Karpas-422 (cell line): Measurements from ENCODE around the gene PITX3. TPM values are rescaled to one million over a fixed set of nuclear protein-coding genes. Genes with fewer than 3 reads are reported as not detected.

Experiments
- DNase-seq: peaks from one replicate; pipeline ENCODE4 v3.0.0-alpha.2; 2015
- H2AFZ ChIP-seq: fragments of 200-600 bp; sonication (generic); 2 replicates; pipeline ENCODE4 v1.6.1; 2014; ENCODE audit warnings: antibody characterized with exemption, low read length, mixed read lengths
- H3K27ac ChIP-seq: fragments of 200-600 bp; sonication (generic); 2 replicates; pipeline ENCODE4 v1.5.1; 2014; ENCODE audit warnings: mild to moderate bottlenecking, low read length, moderate library complexity
- H3K27me3 ChIP-seq: fragments of 200-600 bp; sonication (generic); 2 replicates; pipeline ENCODE4 v1.6.1; 2014; ENCODE audit warnings: low read length, mixed read lengths
- H3K36me3 ChIP-seq: fragments of 200-600 bp; sonication (generic); 2 replicates; pipeline ENCODE4 v1.6.1; 2014; ENCODE audit warnings: low read length, mixed read lengths; ENCODE audit not compliant: insufficient read depth
- H3K4me1 ChIP-seq: fragments of 200-600 bp; sonication (generic); 2 replicates; pipeline ENCODE4 v1.6.1; 2014; ENCODE audit warnings: mild to moderate bottlenecking, low read length, mixed read lengths
- H3K4me2 ChIP-seq: fragments of 200-600 bp; sonication (generic); 2 replicates; pipeline ENCODE4 v1.6.1; 2014; ENCODE audit warnings: low read length, low read depth, mild to moderate bottlenecking; ENCODE audit not compliant: poor library complexity, severe bottlenecking
- H3K4me3 ChIP-seq: fragments of 200-600 bp; sonication (generic); 2 replicates; pipeline ENCODE4 v1.5.1; 2014; ENCODE audit warnings: mild to moderate bottlenecking, antibody characterized with exemption, low read length, mixed read lengths
- H3K79me2 ChIP-seq: fragments of 200-600 bp; sonication (generic); 2 replicates; pipeline ENCODE4 v1.6.1; 2014; ENCODE audit warnings: mild to moderate bottlenecking, low read length, mixed read lengths
- H3K9ac ChIP-seq: fragments of 200-600 bp; sonication (generic); 2 replicates; pipeline ENCODE4 v1.6.0; 2014; ENCODE audit warnings: low read length
- H3K9me2 ChIP-seq: fragments of 200-600 bp; sonication (generic), shearing (Covaris generic); replicated peaks from 2 replicates; pipeline ENCODE4 v1.6.0; 2014; ENCODE audit warnings: mild to moderate bottlenecking, low read length, moderate library complexity; ENCODE audit not compliant: insufficient read depth
- H3K9me3 ChIP-seq: fragments of 300-700, 200-600 bp; sonication (generic); 2 replicates; pipeline ENCODE4 v1.6.1; 2014; ENCODE audit warnings: low read length, mixed read lengths
- H4K20me1 ChIP-seq: fragments of 200-600 bp; sonication (generic); 2 replicates; pipeline ENCODE4 v1.6.1; 2014; ENCODE audit warnings: mild to moderate bottlenecking, antibody characterized with exemption, low read length, low read depth; ENCODE audit not compliant: insufficient read depth
- total RNA-seq: library from RNA; depleted of rRNA; stranded (reverse); fragments of >200 nt; shearing (Covaris generic); gene quantifications from 2 replicates; pipeline ENCODE4 v1.2.3, GENCODE V29; 2014; ENCODE audit warnings: low replicate concordance; rRNA removed

Gene PITX3
- total RNA-seq = not detected in 2 replicates

DNA sequence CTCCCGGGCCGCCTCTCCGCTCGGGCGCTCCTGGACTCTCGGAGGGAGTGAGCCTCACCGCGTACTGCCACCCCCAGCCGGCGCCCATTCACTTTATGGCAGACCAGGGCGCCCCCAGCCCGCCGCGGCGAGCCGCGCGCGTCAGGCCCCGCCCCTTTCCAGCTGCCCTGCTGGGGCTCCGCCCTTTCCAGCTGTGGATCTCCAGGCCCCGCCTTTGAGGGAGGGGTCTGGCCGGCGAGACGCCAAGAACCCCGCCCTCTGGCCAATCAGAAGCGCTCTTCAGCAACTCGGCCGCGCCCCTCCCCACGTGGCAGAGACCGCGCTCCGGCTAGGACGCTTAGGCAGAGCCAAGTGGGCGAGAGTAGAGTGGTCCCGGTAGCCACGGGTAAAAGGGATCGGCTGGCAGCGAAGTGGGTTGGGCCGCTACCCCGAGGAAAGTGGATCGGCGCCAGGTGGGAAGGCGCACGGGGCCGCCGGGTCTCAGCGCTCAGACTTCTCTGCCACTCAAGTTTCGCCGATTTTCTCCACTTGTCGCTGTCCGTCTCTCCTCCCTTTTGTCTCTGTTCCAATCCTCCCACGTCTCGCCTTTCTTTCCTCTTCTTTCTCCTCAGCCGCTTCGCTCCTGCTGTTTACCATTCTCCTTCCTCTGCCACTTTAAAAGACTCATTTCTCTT lies at the start of gene PITX3:
Gene PITX3, minus strand, starts transcription at position 69 of the 674 bp plus-strand sequence. CDS start 9,432 bp downstream, outside the sequence.
- Histone ChIP-seq H3K9me3 (no peaks in the 10 kb centered on the region), H3K27ac (no peak within 1 kb of the TSS), H3K27me3 (no peaks in the 10 kb centered on the region), H3K4me3 (no peak within 1 kb of the TSS), H3K79me2 (peaks cover 11% of the 10 kb centered on the region), H3K4me1 (peaks cover 11% of the 10 kb centered on the region), H3K9me2 (no peaks in the 10 kb centered on the region), H3K36me3 (no peaks in the 10 kb centered on the region), H4K20me1 (peaks cover 3% of the 10 kb centered on the region; the same call in 1 of the 2 replicates), H2AFZ (no peak within 1 kb of the TSS), H3K9ac (no peak within 1 kb of the TSS), H3K4me2 (no peak within 1 kb of the TSS)
- no peak for DNase-seq

DNA sequence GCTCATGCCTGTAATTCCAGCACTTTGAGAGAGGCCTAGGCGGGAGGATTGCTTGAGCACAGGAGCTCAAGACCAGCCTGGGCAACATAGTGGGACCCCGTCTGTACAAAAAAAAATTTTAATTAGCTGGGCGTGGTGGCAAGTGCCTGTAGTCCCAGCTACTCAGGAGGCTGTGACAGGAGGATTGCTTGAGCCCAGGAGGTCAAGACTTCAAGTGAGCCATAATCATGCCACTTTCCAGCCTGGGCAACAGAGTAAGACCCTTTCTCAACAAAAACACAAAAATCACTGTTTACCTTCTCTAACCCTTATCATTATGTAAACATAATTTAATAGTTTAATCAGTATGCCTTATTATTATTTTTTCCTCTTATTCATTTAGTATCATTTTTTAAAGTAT lies 48.5 kb upstream of the PITX3 start:
- no peaks in the 10 kb centered on the region for H3K9me2 ChIP-seq
- no peaks in the 10 kb centered on the region for H4K20me1 ChIP-seq
- peaks cover 27% of the 10 kb centered on the region; the same call in 1 of the 2 replicates for H3K79me2 ChIP-seq
- H3K4me2 ChIP-seq = no peak overlapping the region
- no peaks in the 10 kb centered on the region for H3K9me3 ChIP-seq
- no peak overlapping the region for H3K9ac ChIP-seq
- H3K27ac ChIP-seq = no peak overlapping the region
- no peak overlapping the region for H3K4me3 ChIP-seq
- H2AFZ ChIP-seq = no peak overlapping the region
- H3K27me3 ChIP-seq = no peaks in the 10 kb centered on the region
- no peaks in the 10 kb centered on the region for H3K36me3 ChIP-seq
- DNase-seq = no peak
- no peaks in the 10 kb centered on the region for H3K4me1 ChIP-seq

DNA sequence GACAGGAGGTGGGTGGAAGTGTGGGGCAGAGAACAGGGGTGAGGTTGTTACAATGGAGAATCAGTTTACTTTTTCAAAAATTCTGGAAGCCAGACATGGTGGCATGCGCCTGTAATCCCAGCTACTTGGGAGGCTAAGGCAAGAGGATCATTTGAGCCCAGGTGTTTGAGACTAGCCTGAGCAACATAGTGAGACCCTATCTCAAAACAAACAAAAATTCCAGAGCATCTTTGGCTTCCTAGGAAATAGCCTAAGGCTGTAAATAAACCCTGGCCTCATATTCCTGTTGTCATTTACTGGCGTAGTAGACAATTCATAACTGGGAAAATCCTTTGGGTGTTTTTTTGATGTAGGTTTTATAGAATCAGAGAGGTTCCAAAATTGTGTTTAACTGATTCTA lies 48.0 kb upstream of the PITX3 start:
- Histone ChIP-seq H3K4me3 (no peak overlapping the region), H3K27me3 (no peaks in the 10 kb centered on the region), H2AFZ (no peak overlapping the region), H4K20me1 (no peaks in the 10 kb centered on the region), H3K9me3 (no peaks in the 10 kb centered on the region), H3K27ac (no peak overlapping the region), H3K9me2 (no peaks in the 10 kb centered on the region), H3K4me1 (no peaks in the 10 kb centered on the region), H3K9ac (no peak overlapping the region), H3K79me2 (peaks cover 27% of the 10 kb centered on the region), H3K4me2 (no peak overlapping the region), H3K36me3 (no peaks in the 10 kb centered on the region)
- no peak for DNase-seq

DNA sequence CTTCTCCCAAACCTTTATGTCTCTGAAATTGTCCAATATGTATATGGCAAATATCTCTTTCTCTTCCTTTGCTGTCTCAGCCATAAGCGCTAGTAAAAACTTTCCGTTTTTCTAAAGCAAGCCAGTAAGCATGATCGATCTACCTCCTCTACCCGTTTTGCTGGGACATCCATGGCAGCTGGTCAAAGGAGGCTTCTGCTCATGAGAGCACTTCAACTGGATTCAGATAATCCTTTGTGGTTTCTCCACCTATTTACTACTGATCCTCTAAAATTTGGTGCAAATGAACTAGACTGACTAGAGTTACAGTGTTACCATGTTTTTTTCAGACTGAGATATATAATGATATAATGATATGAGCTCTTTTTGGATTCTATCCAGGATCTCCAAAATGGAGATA lies 46.7 kb upstream of the PITX3 start:
- Histone ChIP-seq H3K27me3 (no peaks in the 10 kb centered on the region), H3K9me3 (no peaks in the 10 kb centered on the region), H3K9ac (no peak overlapping the region), H4K20me1 (no peaks in the 10 kb centered on the region), H3K4me1 (no peaks in the 10 kb centered on the region; the same call in 1 of the 2 replicates), H3K4me3 (no peak overlapping the region), H3K36me3 (no peaks in the 10 kb centered on the region), H3K27ac (no peak overlapping the region), H2AFZ (no peak overlapping the region), H3K4me2 (no peak overlapping the region), H3K9me2 (no peaks in the 10 kb centered on the region), H3K79me2 (peaks cover 33% of the 10 kb centered on the region)
- DNase-seq = no peak

DNA sequence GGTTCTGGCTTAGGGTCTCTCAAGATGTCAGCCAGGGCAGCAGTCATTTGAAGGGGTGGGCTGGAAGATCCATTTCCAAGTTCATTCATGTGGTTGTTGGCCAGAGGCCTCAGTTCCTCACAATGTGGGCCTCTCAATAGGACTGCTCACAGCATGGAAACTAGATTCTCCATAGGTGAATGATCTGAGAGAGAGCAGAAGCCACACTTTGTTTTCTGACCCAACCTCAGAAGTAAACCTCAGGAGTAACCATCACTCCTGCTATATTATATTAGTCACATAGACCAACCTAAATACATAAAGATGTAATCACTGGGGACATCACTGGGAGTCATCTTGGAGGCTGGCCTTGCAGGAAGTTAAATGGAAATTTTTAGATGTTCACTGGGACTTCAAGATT lies 46.2 kb upstream of the PITX3 start:
- H3K4me1 ChIP-seq = no peaks in the 10 kb centered on the region; the same call in 1 of the 2 replicates
- H3K4me2 ChIP-seq = no peak overlapping the region
- DNase-seq = no peak
- no peaks in the 10 kb centered on the region for H3K27me3 ChIP-seq
- H3K79me2 ChIP-seq = peaks cover 34% of the 10 kb centered on the region
- no peak overlapping the region for H3K4me3 ChIP-seq
- no peak overlapping the region for H3K27ac ChIP-seq
- H3K9ac ChIP-seq = no peak overlapping the region
- no peaks in the 10 kb centered on the region for H3K36me3 ChIP-seq
- no peaks in the 10 kb centered on the region for H3K9me3 ChIP-seq
- no peak overlapping the region for H2AFZ ChIP-seq
- no peaks in the 10 kb centered on the region for H3K9me2 ChIP-seq
- no peaks in the 10 kb centered on the region for H4K20me1 ChIP-seq

DNA sequence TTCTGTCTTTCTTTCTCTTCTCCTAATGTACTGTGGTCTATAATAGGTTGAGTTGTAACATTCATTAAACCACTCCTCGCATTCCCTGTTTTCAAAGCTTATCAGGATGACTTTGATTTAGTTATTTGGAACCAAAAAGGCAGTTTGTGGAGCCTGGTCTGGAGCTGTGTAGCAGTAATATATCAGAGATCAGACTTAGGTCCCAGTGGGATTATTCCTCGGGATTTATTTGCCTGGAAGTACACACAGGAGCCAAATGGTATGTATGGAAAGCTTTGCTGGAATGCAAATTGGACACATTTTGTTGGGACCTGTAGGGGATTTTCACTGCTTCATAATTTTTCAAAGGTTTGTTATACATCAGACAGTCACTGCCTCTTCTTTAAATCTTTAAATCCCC lies 44.9 kb upstream of the PITX3 start:
- Histone ChIP-seq H3K9me3 (no peaks in the 10 kb centered on the region), H2AFZ (no peak overlapping the region), H3K4me3 (no peak overlapping the region), H3K79me2 (peaks cover 32% of the 10 kb centered on the region), H3K27ac (no peak overlapping the region), H3K9ac (no peak overlapping the region), H3K27me3 (no peaks in the 10 kb centered on the region), H3K36me3 (no peaks in the 10 kb centered on the region), H3K4me1 (no peaks in the 10 kb centered on the region; the same call in 1 of the 2 replicates), H4K20me1 (no peaks in the 10 kb centered on the region), H3K4me2 (no peak overlapping the region), H3K9me2 (no peaks in the 10 kb centered on the region)
- DNase-seq = no peak

DNA sequence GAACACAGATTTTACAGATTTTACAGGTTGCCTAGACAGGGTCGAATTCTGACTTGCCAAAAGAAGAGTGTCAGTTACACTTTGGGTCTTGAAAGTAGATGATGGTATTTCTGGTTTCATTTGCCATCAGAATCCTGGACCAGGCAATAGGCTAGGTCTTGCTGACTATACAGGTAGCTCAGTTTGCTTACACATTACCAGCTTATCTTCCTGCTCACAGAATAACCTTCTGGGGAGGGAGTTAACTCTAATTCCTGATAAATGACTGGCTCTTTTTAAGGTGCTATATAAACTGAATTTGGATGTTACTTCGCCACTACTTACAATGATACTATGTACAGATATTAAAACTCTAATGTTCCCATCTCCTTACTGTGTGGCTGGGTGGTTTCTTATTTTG lies 43.8 kb upstream of the PITX3 start:
- Histone ChIP-seq H3K36me3 (no peaks in the 10 kb centered on the region), H3K4me1 (peaks cover 11% of the 10 kb centered on the region), H4K20me1 (no peaks in the 10 kb centered on the region), H3K9me2 (no peaks in the 10 kb centered on the region), H2AFZ (no peak overlapping the region), H3K27me3 (no peaks in the 10 kb centered on the region), H3K4me3 (no peak overlapping the region), H3K79me2 (peaks cover 38% of the 10 kb centered on the region), H3K27ac (no peak overlapping the region), H3K9me3 (no peaks in the 10 kb centered on the region), H3K4me2 (no peak overlapping the region), H3K9ac (no peak overlapping the region)
- no peak for DNase-seq

DNA sequence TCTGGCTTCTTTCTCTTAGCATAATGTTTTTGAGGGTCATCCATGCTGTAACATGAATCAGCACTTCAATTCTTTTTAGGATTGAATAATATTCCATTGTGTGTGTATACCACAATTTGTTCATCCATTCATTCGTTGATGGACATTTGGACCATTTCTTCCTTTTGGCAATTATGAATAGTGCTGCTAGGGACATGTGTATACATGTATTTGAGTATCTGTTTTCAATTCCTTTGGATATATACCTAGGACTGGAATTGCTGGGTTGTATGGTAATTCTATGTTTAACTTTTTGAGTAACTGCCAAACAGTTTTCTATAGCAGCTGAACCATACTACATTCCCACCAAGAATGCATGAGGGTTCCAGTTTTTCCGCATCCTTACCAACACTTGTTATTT lies 43.2 kb upstream of the PITX3 start:
- no peak for DNase-seq
- H3K9me2 ChIP-seq = no peaks in the 10 kb centered on the region
- H3K4me1 ChIP-seq = peaks cover 14% of the 10 kb centered on the region
- H3K27me3 ChIP-seq = no peaks in the 10 kb centered on the region
- H3K4me3 ChIP-seq = no peak overlapping the region
- no peaks in the 10 kb centered on the region for H4K20me1 ChIP-seq
- H3K9me3 ChIP-seq = no peaks in the 10 kb centered on the region
- no peak overlapping the region for H3K9ac ChIP-seq
- H3K36me3 ChIP-seq = no peaks in the 10 kb centered on the region
- no peak overlapping the region for H3K4me2 ChIP-seq
- no peak overlapping the region for H2AFZ ChIP-seq
- peaks cover 41% of the 10 kb centered on the region for H3K79me2 ChIP-seq
- no peak overlapping the region for H3K27ac ChIP-seq
